HEK293 (cell line): Measurements from ENCODE around the gene RAB3IP.

Source experiments
- CTCF ChIA-PET: fragments of 350-600 bp; formaldehyde crosslinking; extraction: SDS; loops from one replicate; lab custom pipeline; 2021; ENCODE audit warnings: antibody characterized with exemption; lab: Yijun Ruan, JAX
- POLR2A ChIA-PET: fragments of 300-600 bp; formaldehyde crosslinking; extraction: SDS; loops from one replicate; lab custom pipeline; 2020; ENCODE audit warnings: antibody characterized with exemption, inconsistent platforms; lab: Yijun Ruan, JAX
- H3K27ac ChIP-seq: fragments of 200-500 bp; sonication (Bioruptor generic); 2 replicates; pipeline ENCODE4 v1.5.1; 2014; ENCODE audit warnings: low read depth, low read length, control low read depth, inconsistent platforms; ENCODE audit errors: extremely low read depth
- H3K36me3 ChIP-seq, 2 experiments: fragments of 200-500 bp in 1 of 2; sonication (Bioruptor generic) in 1 of 2; 1 replicate in 1 of 2; 2 replicates in 1 of 2; pipeline ENCODE4 v1.5.1; 2014 to 2017; ENCODE audit warnings: inconsistent platforms in 2 of 2, low read length in 2 of 2; ENCODE audit not compliant: control insufficient read depth in 2 of 2, insufficient read depth in 1 of 2
- H3K4me1 ChIP-seq: fragments of 200-500 bp; sonication (Bioruptor generic); 2 replicates; pipeline ENCODE4 v1.5.1; 2014; ENCODE audit warnings: mild to moderate bottlenecking, low read length, inconsistent platforms; ENCODE audit not compliant: control insufficient read depth, insufficient read depth
- H3K4me3 ChIP-seq: 2 replicates; pipeline ENCODE4 v1.5.1; 2011; ENCODE audit warnings: low read depth, mild to moderate bottlenecking, control low read depth, low read length, moderate library complexity
- H3K9me3 ChIP-seq: fragments of 200-500 bp; sonication (Bioruptor generic); 2 replicates; pipeline ENCODE4 v1.5.1; 2014; ENCODE audit warnings: low read depth, low read length, inconsistent platforms; ENCODE audit not compliant: control insufficient read depth, insufficient read depth
- BCL11B ChIP-seq: fragments of 450-650 bp; formaldehyde crosslinking; IDR thresholded peaks from 2 replicates; pipeline ENCODE4 v1.5.1; 2016; ENCODE audit warnings: low read depth, missing biosample characterization, missing genetic modification characterization
- BCL6B ChIP-seq: fragments of 450-650 bp; formaldehyde crosslinking; IDR thresholded peaks from 2 replicates; pipeline ENCODE4 v1.5.1; 2017; ENCODE audit warnings: missing biosample characterization, missing genetic modification characterization
- PRDM10 ChIP-seq: fragments of 450-650 bp; formaldehyde crosslinking; IDR thresholded peaks from 2 replicates; pipeline ENCODE4 v1.5.1; 2016; ENCODE audit warnings: missing biosample characterization, missing genetic modification characterization
- SP2 ChIP-seq: fragments of 450-650 bp; formaldehyde crosslinking; IDR thresholded peaks from 2 replicates; pipeline ENCODE4 v1.5.1; 2016; ENCODE audit warnings: missing biosample characterization, missing genetic modification characterization
- TCF7L2 ChIP-seq: IDR thresholded peaks from 2 replicates; pipeline ENCODE4 v1.6.1; 2011; ENCODE audit warnings: low read depth, mild to moderate bottlenecking, inconsistent platforms, low read length, moderate library complexity, borderline replicate concordance
- YY2 ChIP-seq: fragments of 450-650 bp; formaldehyde crosslinking; IDR thresholded peaks from 2 replicates; pipeline ENCODE4 v1.5.1; 2016; ENCODE audit warnings: missing biosample characterization, missing genetic modification characterization
- ZBTB7A ChIP-seq: fragments of 450-650 bp; formaldehyde crosslinking; IDR thresholded peaks from 2 replicates; pipeline ENCODE4 v1.5.1; 2016; ENCODE audit warnings: low read depth, missing biosample characterization, missing genetic modification characterization
- ZNF121 ChIP-seq: fragments of 450-650 bp; formaldehyde crosslinking; IDR thresholded peaks from 2 replicates; pipeline ENCODE4 v1.5.1; 2016; ENCODE audit warnings: missing biosample characterization, missing genetic modification characterization
- ZNF133 ChIP-seq: fragments of 450-650 bp; formaldehyde crosslinking; IDR thresholded peaks from 2 replicates; pipeline ENCODE4 v1.5.1; 2016; ENCODE audit warnings: missing biosample characterization, missing genetic modification characterization
- ZNF239 ChIP-seq: fragments of 450-650 bp; formaldehyde crosslinking; IDR thresholded peaks from 2 replicates; pipeline ENCODE4 v1.5.1; 2016; ENCODE audit warnings: missing biosample characterization, missing genetic modification characterization
- ZNF302 ChIP-seq: fragments of 450-650 bp; formaldehyde crosslinking; IDR thresholded peaks from 2 replicates; pipeline ENCODE4 v1.5.1; 2016; ENCODE audit warnings: missing biosample characterization, missing genetic modification characterization, low read depth
- ZNF394 ChIP-seq: fragments of 450-650 bp; formaldehyde crosslinking; IDR thresholded peaks from 2 replicates; pipeline ENCODE4 v1.5.1; 2016; ENCODE audit warnings: missing biosample characterization, missing genetic modification characterization, mild to moderate bottlenecking, moderate library complexity, borderline replicate concordance
- ZNF558 ChIP-seq: fragments of 450-650 bp; formaldehyde crosslinking; IDR thresholded peaks from 2 replicates; pipeline ENCODE4 v1.5.1; 2016; ENCODE audit warnings: missing biosample characterization, missing genetic modification characterization
- ZNF660 ChIP-seq: fragments of 450-650 bp; IDR thresholded peaks from 2 replicates; pipeline ENCODE4 v1.5.1; 2018; ENCODE audit warnings: missing biosample characterization, mild to moderate bottlenecking, missing genetic modification characterization
- ZNF677 ChIP-seq: fragments of 450-650 bp; IDR thresholded peaks from 2 replicates; pipeline ENCODE4 v1.5.0; 2018; ENCODE audit warnings: missing biosample characterization, mild to moderate bottlenecking, missing genetic modification characterization, moderate library complexity
- ZNF707 ChIP-seq: fragments of 450-650 bp; formaldehyde crosslinking; IDR thresholded peaks from 2 replicates; pipeline ENCODE4 v1.5.1; 2016; ENCODE audit warnings: missing biosample characterization, missing genetic modification characterization
- ZNF747 ChIP-seq: fragments of 450-650 bp; formaldehyde crosslinking; IDR thresholded peaks from 2 replicates; pipeline ENCODE4 v1.5.1; 2016; ENCODE audit warnings: missing biosample characterization, missing genetic modification characterization
- ZNF792 ChIP-seq: fragments of 450-650 bp; formaldehyde crosslinking; IDR thresholded peaks from 2 replicates; pipeline ENCODE4 v1.5.1; 2016; ENCODE audit warnings: missing biosample characterization, missing genetic modification characterization
- ZSCAN5A ChIP-seq: fragments of 450-650 bp; formaldehyde crosslinking; IDR thresholded peaks from 2 replicates; pipeline ENCODE4 v1.5.1; 2016; ENCODE audit warnings: missing biosample characterization, missing genetic modification characterization
- TF ChIP-seq, protein P1 (sequence below): fragments of 450-650 bp; formaldehyde crosslinking; IDR thresholded peaks from 2 replicates; pipeline ENCODE4 v1.5.1; 2016; ENCODE audit warnings: missing biosample characterization, missing genetic modification characterization
- TF ChIP-seq, protein P2 (sequence below): fragments of 450-650 bp; formaldehyde crosslinking; IDR thresholded peaks from 2 replicates; pipeline ENCODE4 v1.5.1; 2016; ENCODE audit warnings: missing biosample characterization, missing genetic modification characterization, low read depth
- TF ChIP-seq, protein P3 (sequence below): fragments of 450-650 bp; formaldehyde crosslinking; optimal IDR thresholded peaks from 2 replicates; pipeline ENCODE3; 2016; ENCODE audit warnings: missing biosample characterization, mild to moderate bottlenecking, missing genetic modification characterization
- TF ChIP-seq, protein P4 (sequence below): fragments of 450-650 bp; formaldehyde crosslinking; IDR thresholded peaks from 2 replicates; pipeline ENCODE4; 2016; ENCODE audit warnings: missing biosample characterization, missing genetic modification characterization

RAB3IP gene

GRCh38 chr12:69712826-69713225 lies 25.8 kb upstream of the RAB3IP start:
- no peak overlapping the region for H3K27ac ChIP-seq
- H3K9me3 ChIP-seq: no peaks in the 10 kb centered on the region
- CTCF ChIA-PET: no interaction called here
- no peak overlapping the region for H3K4me3 ChIP-seq
- no peaks in the 10 kb centered on the region for H3K36me3 ChIP-seq
- TF ChIP-seq ZBTB7A (tag by site-specific recombination): no peak
- no peak for TF ChIP-seq BCL6B
- TF ChIP-seq ZNF660 (tag by site-specific recombination): no peak
- TF ChIP-seq, protein P1, sequence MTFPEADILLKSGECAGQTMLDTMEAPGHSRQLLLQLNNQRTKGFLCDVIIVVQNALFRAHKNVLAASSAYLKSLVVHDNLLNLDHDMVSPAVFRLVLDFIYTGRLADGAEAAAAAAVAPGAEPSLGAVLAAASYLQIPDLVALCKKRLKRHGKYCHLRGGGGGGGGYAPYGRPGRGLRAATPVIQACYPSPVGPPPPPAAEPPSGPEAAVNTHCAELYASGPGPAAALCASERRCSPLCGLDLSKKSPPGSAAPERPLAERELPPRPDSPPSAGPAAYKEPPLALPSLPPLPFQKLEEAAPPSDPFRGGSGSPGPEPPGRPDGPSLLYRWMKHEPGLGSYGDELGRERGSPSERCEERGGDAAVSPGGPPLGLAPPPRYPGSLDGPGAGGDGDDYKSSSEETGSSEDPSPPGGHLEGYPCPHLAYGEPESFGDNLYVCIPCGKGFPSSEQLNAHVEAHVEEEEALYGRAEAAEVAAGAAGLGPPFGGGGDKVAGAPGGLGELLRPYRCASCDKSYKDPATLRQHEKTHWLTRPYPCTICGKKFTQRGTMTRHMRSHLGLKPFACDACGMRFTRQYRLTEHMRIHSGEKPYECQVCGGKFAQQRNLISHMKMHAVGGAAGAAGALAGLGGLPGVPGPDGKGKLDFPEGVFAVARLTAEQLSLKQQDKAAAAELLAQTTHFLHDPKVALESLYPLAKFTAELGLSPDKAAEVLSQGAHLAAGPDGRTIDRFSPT: no peak
- TF ChIP-seq, protein P2, sequence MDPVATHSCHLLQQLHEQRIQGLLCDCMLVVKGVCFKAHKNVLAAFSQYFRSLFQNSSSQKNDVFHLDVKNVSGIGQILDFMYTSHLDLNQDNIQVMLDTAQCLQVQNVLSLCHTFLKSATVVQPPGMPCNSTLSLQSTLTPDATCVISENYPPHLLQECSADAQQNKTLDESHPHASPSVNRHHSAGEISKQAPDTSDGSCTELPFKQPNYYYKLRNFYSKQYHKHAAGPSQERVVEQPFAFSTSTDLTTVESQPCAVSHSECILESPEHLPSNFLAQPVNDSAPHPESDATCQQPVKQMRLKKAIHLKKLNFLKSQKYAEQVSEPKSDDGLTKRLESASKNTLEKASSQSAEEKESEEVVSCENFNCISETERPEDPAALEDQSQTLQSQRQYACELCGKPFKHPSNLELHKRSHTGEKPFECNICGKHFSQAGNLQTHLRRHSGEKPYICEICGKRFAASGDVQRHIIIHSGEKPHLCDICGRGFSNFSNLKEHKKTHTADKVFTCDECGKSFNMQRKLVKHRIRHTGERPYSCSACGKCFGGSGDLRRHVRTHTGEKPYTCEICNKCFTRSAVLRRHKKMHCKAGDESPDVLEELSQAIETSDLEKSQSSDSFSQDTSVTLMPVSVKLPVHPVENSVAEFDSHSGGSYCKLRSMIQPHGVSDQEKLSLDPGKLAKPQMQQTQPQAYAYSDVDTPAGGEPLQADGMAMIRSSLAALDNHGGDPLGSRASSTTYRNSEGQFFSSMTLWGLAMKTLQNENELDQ (tag by site-specific recombination): no peak
- no peak for TF ChIP-seq ZNF707
- no peak for TF ChIP-seq SP2 (tag by site-specific recombination)
- no peak for TF ChIP-seq ZNF394
- TF ChIP-seq, all 188 proteins: peak for 0
- POLR2A ChIA-PET: no interaction called here
- no peaks in the 10 kb centered on the region for H3K4me1 ChIP-seq

DNA sequence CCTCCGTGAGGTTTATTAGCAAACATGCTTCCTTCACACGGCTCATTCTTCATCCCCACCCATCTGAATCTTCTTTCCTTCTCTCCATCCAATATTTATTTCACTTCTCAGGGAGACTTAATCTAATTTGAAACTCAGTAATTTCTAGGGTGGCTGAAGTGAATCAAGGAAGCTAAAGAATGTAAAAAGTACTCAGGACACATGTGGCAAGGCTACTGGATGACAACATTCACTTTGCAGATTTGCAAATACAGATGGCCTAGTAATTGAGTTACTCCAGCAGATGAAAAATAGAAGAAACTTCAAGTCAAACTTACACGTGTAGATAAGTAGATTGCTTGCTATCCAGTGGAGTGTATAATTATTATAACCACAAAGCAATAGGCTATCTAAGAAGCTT lies 24.1 kb upstream of the RAB3IP start:
- H3K4me1 ChIP-seq: no peaks in the 10 kb centered on the region
- no peaks in the 10 kb centered on the region for H3K36me3 ChIP-seq
- POLR2A ChIA-PET: no interaction called here
- H3K9me3 ChIP-seq: no peaks in the 10 kb centered on the region
- CTCF ChIA-PET: no interaction called here
- no peak overlapping the region for H3K4me3 ChIP-seq
- no peak overlapping the region for H3K27ac ChIP-seq
- TF ChIP-seq PRDM10 (tag by site-specific recombination) (no peak), ZNF677 (tag by site-specific recombination) (no peak), BCL11B (tag by site-specific recombination) (no peak), ZNF239 (no peak), ZNF133 (tag by site-specific recombination) (no peak), TCF7L2 (no peak), ZNF302 (tag by site-specific recombination) (no peak), YY2 (tag by site-specific recombination) (no peak), ZNF121 (tag by site-specific recombination) (no peak), ZSCAN5A (tag by site-specific recombination) (no peak), ZNF792 (tag by site-specific recombination) (no peak), ZNF660 (tag by site-specific recombination) (no peak), ZNF558 (tag by site-specific recombination) (no peak), ZNF747 (no peak)
- TF ChIP-seq, protein P3, sequence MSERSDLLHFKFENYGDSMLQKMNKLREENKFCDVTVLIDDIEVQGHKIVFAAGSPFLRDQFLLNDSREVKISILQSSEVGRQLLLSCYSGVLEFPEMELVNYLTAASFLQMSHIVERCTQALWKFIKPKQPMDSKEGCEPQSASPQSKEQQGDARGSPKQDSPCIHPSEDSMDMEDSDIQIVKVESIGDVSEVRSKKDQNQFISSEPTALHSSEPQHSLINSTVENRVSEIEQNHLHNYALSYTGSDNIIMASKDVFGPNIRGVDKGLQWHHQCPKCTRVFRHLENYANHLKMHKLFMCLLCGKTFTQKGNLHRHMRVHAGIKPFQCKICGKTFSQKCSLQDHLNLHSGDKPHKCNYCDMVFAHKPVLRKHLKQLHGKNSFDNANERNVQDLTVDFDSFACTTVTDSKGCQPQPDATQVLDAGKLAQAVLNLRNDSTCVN: no peak
- TF ChIP-seq, protein P4, sequence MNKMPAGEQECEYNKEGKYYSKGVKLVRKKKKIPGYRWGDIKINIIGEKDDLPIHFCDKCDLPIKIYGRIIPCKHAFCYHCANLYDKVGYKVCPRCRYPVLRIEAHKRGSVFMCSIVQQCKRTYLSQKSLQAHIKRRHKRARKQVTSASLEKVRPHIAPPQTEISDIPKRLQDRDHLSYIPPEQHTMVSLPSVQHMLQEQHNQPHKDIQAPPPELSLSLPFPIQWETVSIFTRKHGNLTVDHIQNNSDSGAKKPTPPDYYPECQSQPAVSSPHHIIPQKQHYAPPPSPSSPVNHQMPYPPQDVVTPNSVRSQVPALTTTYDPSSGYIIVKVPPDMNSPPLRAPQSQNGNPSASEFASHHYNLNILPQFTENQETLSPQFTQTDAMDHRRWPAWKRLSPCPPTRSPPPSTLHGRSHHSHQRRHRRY (tag by site-specific recombination): no peak
